GM12874 (cell line): ENCODE results near the gene LEKR1.

Experiments used
- CTCF ChIP-seq: IDR thresholded peaks from 2 replicates; pipeline ENCODE4 v1.5.1; 2011; ENCODE audit warnings: low read depth, mild to moderate bottlenecking, control low read depth, low read length, moderate library complexity; ENCODE audit not compliant: insufficient read depth

Gene LEKR1

GRCh38 chr3:156818273-156818651, 7.9 kb upstream of the LEKR1 start:
- no peak for TF ChIP-seq CTCF

DNA sequence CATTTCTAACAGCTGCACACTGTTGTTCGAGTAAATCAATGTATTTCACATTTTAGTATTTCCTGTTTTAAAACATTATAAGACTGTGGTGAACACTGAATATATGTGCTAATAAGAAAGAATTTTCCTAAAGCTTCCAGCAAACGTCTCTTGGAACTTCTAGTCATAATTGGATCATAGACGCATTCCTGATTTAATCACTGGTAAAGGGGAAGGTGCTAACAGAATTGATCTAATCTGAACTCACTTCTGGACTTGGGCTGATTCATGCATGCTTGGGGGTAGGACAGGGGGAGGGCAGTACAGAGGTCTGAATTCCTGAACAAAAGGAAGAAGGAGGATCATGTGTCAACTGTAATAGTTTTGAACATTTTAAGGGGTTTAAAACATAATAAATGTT, 7.3 kb upstream of the LEKR1 start:
- no peak for TF ChIP-seq CTCF

DNA sequence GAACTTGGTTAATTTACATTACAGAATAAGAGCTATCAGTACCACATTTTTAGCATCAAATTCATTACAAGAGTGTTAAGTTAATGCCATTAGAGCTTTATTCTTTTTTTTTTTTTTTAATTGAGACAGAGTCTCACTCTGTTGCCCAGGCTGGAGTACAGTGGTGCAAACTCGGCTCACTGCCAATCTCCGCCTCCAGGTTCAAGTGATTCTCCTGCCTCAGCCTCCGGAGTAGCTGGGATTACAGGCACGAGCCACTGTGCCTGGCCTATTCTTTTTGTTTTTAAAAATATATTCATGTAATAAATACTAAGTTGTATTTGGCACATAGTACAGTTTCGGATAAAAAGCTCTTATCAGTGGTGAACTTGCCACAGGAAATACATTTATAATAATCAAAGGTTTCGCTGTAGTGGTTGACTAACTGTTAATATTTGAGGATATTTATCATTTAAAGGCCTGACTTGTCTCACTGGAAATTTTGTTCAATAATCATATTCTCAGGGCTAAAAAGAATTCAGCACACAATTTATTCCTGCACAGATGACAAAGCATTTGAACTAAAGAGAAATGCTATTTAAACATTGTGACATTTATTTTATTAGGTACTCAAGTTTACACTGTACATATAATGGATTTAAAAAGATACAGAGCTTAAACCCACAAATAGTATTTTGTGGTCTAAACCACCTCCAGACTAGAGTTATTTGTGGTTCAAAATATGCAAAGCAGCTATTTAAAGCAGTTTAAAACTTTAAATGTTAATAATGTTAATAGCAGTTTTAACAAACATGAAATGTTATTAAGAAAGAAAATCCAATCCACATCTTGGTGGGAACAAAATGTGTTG, 6.1 kb upstream of the LEKR1 start:
- no peak for TF ChIP-seq CTCF

DNA sequence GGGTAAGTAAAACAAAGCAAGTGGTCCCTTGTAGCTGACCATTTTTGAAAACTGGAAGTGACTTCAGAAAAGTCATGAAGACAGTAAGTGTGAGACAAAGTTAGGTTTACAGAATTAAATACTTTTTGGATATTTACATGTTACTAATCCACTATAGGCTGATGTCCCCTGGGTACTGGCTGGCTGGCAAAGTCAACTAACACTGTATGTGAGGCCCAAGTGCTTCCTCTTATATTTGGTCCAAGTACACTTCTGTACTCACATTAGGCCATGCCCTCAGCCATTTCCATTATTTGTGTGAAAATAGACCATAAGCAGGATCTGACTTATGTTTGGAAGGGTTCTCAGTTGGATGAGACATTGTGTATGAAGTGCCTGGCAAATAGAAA, 5.5 kb upstream of the LEKR1 start:
- TF ChIP-seq CTCF = no peak

GRCh38 chr3:156825795-156826143, 384 bp upstream of the LEKR1 start:
- TF ChIP-seq CTCF = no peak

- no peak for TF ChIP-seq CTCF
Measured at GRCh38 chr3:156826896-156827882, 1.0 kb downstream of the LEKR1 start.

DNA sequence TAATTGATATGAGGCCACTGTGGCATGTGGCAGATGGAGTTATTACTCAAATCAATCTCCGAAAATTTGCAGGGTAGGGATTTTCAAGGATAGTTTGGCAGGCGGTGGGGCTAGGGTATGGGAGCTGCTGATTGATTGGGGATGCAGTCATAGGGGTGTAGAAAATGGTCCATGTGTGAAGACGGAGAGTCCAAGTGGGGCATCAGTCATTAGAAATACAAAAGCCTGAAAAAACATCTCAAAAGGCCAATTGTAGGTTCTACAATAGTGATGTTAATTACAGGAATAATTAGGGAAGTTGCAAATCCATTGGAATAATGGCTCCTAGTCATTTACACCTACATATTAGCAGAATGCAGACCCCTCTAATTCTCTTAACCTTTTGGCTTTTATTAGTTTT, 4.9 kb downstream of the LEKR1 start:
- TF ChIP-seq CTCF = no peak
